ENCODE results near the gene CST8. TPM values are rescaled to one million over a fixed set of nuclear protein-coding genes. Genes with fewer than 3 reads are reported as not detected.

Gene CST8
- total RNA-seq, 2 experiments from 2014 or later: not detected

DNA sequence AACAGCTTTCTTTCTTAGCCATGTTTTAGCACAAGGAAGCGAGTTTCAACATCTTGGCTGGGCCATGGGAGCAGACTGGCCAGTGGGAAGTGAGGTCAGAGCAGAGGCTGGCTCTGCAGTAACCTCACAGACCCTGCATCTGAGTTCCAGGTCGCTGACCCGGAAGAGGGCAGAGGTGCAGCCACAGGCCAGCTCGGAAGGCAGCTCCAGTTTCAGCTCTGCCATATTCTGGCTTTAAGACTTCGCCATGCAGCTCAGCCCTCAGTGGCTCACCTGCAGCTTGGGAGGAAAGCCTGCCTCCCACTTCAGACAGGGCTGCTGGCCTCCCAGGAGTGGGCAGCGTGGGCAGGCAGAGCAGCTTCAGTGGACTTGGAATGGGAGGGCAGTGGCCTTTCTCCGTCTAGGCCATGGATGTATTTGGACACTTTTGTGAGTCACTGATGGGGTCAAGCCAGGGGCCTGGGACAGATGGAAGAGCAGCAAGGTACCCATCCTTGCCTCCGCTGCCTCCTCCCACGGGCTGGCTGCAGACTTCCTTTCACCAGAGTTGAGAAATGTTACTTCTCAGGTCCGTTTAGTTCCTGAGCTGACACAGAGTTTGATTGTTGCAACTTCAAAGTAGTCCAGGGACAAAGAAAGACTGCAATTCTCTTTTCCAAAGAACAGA is 18.5 kb downstream of the CST8 start:
- intact Hi-C loops (cut with DNase I, micrococcal nuclease): no loop called here
- Histone ChIP-seq H3K4me3 (ENCODE audit: low read length) (no peak overlapping the region), H3K27ac (ENCODE audit: low read depth in 1 of 2, low read length in 2 of 2) (no peak overlapping the region), H3K4me1 (ENCODE audit: insufficient read depth, low read length) (no peaks in the 10 kb centered on the region), H3K27me3 (ENCODE audit: control insufficient read depth in 1 of 2, insufficient read depth in 2 of 2, low read length in 2 of 2) (no peaks in the 10 kb centered on the region), H3K36me3 (ENCODE audit: insufficient read depth, low read length) (no peaks in the 10 kb centered on the region), H3K9me3 (ENCODE audit: control insufficient read depth in 1 of 2, insufficient read depth in 1 of 2, low read length in 2 of 2) (no peaks in the 10 kb centered on the region)
- H3K27me3 Mint-ChIP-seq: peaks cover 11% of the 10 kb centered on the region
- H3K4me1 Mint-ChIP-seq (ENCODE audit: low read depth): no peaks in the 10 kb centered on the region
- no peaks in the 10 kb centered on the region for H3K9me3 Mint-ChIP-seq
- H3K4me3 Mint-ChIP-seq: no peak overlapping the region
- no peaks in the 10 kb centered on the region for H3K36me3 Mint-ChIP-seq (ENCODE audit: low read depth)
- ATAC-seq (ENCODE audit: poor library complexity) (no peak), DNase-seq (no peak)
- no peak overlapping the region for H3K27ac Mint-ChIP-seq
- TF ChIP-seq, protein P1, sequence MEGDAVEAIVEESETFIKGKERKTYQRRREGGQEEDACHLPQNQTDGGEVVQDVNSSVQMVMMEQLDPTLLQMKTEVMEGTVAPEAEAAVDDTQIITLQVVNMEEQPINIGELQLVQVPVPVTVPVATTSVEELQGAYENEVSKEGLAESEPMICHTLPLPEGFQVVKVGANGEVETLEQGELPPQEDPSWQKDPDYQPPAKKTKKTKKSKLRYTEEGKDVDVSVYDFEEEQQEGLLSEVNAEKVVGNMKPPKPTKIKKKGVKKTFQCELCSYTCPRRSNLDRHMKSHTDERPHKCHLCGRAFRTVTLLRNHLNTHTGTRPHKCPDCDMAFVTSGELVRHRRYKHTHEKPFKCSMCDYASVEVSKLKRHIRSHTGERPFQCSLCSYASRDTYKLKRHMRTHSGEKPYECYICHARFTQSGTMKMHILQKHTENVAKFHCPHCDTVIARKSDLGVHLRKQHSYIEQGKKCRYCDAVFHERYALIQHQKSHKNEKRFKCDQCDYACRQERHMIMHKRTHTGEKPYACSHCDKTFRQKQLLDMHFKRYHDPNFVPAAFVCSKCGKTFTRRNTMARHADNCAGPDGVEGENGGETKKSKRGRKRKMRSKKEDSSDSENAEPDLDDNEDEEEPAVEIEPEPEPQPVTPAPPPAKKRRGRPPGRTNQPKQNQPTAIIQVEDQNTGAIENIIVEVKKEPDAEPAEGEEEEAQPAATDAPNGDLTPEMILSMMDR (IDR thresholded peaks at IDR 0.05): no peak
- CTCF ChIA-PET: no interaction called here
- POLR2A ChIA-PET: no interaction called here

DNA sequence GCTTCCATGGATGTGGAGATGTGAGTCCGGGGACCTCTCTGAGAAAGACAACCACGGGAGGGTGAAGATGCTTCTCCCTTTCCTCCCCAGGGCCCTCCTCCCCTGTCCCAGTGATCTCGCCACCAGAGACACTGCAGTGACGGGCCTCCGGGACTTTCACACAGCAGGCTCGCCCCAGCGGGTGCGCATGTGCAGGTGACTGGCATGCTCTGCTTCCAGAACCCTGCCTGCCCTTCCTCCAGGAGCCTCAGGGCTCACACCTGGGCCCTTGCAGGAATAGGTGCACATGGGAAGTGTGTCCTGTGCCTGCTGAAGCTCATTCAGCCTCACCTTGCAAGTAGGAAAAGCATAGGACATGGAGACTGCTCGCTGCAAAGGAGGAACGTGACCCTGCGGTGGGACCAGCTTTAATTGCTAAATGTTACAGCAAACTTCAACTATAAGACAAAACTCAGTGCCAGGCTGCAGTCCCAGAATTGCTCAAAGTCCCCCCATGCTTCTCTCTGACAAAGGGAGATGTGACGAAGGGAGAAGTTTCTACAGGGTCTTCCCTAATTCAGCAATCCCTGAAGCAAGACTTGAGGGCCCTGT is 19.2 kb downstream of the CST8 start:
- ATAC-seq (ENCODE audit: poor library complexity) (no peak), DNase-seq (no peak)
- Histone ChIP-seq H3K4me3 (ENCODE audit: low read length) (no peak overlapping the region), H3K4me1 (ENCODE audit: insufficient read depth, low read length) (no peaks in the 10 kb centered on the region), H3K36me3 (ENCODE audit: insufficient read depth, low read length) (no peaks in the 10 kb centered on the region), H3K27me3 (ENCODE audit: control insufficient read depth in 1 of 2, insufficient read depth in 2 of 2, low read length in 2 of 2) (no peaks in the 10 kb centered on the region), H3K9me3 (ENCODE audit: control insufficient read depth in 1 of 2, insufficient read depth in 1 of 2, low read length in 2 of 2) (no peaks in the 10 kb centered on the region), H3K27ac (ENCODE audit: low read depth in 1 of 2, low read length in 2 of 2) (no peak overlapping the region)
- TF ChIP-seq, protein P1 (IDR thresholded peaks at IDR 0.05): no peak
- no peak overlapping the region for H3K4me3 Mint-ChIP-seq
- H3K9me3 Mint-ChIP-seq: no peaks in the 10 kb centered on the region
- H3K4me1 Mint-ChIP-seq (ENCODE audit: low read depth): no peaks in the 10 kb centered on the region
- H3K36me3 Mint-ChIP-seq (ENCODE audit: low read depth): no peaks in the 10 kb centered on the region
- ChIA-PET POLR2A (no interaction called here), CTCF (no interaction called here)
- no peak overlapping the region for H3K27ac Mint-ChIP-seq
- H3K27me3 Mint-ChIP-seq: peaks cover 6% of the 10 kb centered on the region
- intact Hi-C loops (cut with DNase I, micrococcal nuclease): no loop called here

DNA sequence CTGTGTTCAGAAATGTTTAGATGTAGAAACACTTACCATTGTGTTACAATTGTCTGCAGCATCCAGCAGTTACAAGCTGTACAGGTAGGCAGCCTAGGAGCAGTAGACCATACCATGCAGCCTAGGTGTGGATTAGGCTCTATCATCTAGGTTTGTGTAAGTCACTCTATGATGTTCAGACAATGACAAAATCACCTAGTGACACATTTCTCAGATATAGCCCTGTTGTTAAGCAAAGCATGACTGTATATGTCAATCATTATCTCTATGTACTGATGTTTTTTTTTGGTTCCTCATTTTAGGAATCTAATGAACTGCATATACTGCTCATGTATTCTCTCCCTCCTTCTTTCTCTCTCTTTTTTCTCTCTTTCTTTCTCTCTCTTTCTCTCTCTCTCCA is 22.2 kb downstream of the CST8 start:
- Histone ChIP-seq H3K27me3 (ENCODE audit: control insufficient read depth in 1 of 2, insufficient read depth in 2 of 2, low read length in 2 of 2) (no peaks in the 10 kb centered on the region), H3K4me3 (ENCODE audit: low read length) (no peak overlapping the region), H3K4me1 (ENCODE audit: insufficient read depth, low read length) (no peaks in the 10 kb centered on the region), H3K9me3 (ENCODE audit: control insufficient read depth in 1 of 2, insufficient read depth in 1 of 2, low read length in 2 of 2) (no peaks in the 10 kb centered on the region), H3K27ac (ENCODE audit: low read depth in 1 of 2, low read length in 2 of 2) (no peak overlapping the region), H3K36me3 (ENCODE audit: insufficient read depth, low read length) (no peaks in the 10 kb centered on the region)
- TF ChIP-seq, protein P1 (IDR thresholded peaks at IDR 0.05): no peak
- no peaks in the 10 kb centered on the region for H3K9me3 Mint-ChIP-seq
- no peaks in the 10 kb centered on the region for H3K36me3 Mint-ChIP-seq (ENCODE audit: low read depth)
- intact Hi-C loops (cut with DNase I, micrococcal nuclease): no loop called here
- ChIA-PET CTCF (no interaction called here), POLR2A (no interaction called here)
- no peak for ATAC-seq (ENCODE audit: poor library complexity)
- H3K27ac Mint-ChIP-seq: no peak overlapping the region
- H3K27me3 Mint-ChIP-seq: peaks cover 4% of the 10 kb centered on the region
- H3K4me3 Mint-ChIP-seq: no peak overlapping the region
- no peak for DNase-seq
- H3K4me1 Mint-ChIP-seq (ENCODE audit: low read depth): no peaks in the 10 kb centered on the region
